ENCODE results near the gene IFI16. TPM values are rescaled to one million over a fixed set of nuclear protein-coding genes. Genes with fewer than 3 reads are reported as not detected.
"Not testable (repeated sequence)": the region's sequence is repeated elsewhere in the genome, so short reads cannot be mapped to it uniquely, and the experiment has no call there.

The IFI16 gene
- total RNA-seq, 4 donors from 2014 or later = 10.5 to 106 (median 24.9) TPM

DNA sequence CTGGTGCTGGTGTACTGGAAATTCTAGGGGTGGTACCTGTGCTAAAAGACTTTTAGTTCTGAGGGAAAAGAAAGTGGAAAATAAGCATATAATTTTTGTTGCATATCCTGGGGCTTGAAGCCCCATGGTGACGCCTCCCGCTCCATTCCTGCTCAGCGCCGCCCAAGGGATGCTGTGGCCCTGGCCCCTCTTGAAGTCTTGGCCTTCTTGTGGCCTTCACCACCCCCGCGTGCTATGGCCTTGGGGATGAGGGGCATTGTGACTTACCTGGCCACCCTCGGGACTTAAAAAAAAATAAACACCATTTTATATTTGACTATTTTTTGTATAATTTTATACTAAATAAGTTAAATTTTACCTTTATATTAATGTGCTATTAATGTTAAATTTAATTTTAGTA, 15.3 kb downstream of the IFI16 start:
- H3K4me3 ChIP-seq = no peak overlapping the region
- no peak overlapping the region for H3K27ac ChIP-seq
- peaks cover 0 to 19% (median 0%) of the 10 kb centered on the region in 3 donors for H3K36me3 ChIP-seq
- TF ChIP-seq, protein P1, sequence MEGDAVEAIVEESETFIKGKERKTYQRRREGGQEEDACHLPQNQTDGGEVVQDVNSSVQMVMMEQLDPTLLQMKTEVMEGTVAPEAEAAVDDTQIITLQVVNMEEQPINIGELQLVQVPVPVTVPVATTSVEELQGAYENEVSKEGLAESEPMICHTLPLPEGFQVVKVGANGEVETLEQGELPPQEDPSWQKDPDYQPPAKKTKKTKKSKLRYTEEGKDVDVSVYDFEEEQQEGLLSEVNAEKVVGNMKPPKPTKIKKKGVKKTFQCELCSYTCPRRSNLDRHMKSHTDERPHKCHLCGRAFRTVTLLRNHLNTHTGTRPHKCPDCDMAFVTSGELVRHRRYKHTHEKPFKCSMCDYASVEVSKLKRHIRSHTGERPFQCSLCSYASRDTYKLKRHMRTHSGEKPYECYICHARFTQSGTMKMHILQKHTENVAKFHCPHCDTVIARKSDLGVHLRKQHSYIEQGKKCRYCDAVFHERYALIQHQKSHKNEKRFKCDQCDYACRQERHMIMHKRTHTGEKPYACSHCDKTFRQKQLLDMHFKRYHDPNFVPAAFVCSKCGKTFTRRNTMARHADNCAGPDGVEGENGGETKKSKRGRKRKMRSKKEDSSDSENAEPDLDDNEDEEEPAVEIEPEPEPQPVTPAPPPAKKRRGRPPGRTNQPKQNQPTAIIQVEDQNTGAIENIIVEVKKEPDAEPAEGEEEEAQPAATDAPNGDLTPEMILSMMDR (IDR thresholded peaks at IDR 0.05) = no peak
- TF ChIP-seq POLR2A (IDR thresholded peaks at IDR 0.05) = no peak
- DNase-seq = no peak
- H3K27me3 ChIP-seq = no peaks in the 10 kb centered on the region
- H3K4me1 ChIP-seq = peaks cover 0 to 10% (median 0%) of the 10 kb centered on the region in 4 donors
- H3K9me3 ChIP-seq = no peaks in the 10 kb centered on the region

DNA sequence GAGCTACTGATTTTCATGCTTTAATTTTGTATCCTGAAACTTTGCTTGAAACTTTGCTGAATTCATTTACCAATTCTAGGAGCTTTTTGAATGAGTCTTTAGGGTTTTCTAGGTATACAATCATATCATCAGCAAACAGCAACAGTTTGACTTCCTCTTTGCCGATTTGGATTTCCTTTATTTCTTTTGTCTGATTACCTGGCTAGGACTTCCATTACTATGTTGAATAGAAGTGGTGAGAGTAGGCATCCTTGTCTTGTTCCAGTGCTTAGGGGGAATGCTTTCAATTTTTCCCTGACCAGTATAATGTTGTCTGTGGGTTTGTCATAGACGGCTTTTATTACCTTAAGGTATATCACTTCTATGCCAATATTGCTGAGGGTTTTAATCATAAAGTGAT, 17.1 kb downstream of the IFI16 start:
- not testable (repeated sequence) for DNase-seq, H3K27me3 ChIP-seq, H3K4me3 ChIP-seq, H3K9me3 ChIP-seq, H3K27ac ChIP-seq
- peaks cover 0 to 28% (median 0%) of the 10 kb centered on the region in 3 donors for H3K36me3 ChIP-seq
- H3K4me1 ChIP-seq = peaks cover 0 to 10% (median 0%) of the 10 kb centered on the region in 4 donors

DNA sequence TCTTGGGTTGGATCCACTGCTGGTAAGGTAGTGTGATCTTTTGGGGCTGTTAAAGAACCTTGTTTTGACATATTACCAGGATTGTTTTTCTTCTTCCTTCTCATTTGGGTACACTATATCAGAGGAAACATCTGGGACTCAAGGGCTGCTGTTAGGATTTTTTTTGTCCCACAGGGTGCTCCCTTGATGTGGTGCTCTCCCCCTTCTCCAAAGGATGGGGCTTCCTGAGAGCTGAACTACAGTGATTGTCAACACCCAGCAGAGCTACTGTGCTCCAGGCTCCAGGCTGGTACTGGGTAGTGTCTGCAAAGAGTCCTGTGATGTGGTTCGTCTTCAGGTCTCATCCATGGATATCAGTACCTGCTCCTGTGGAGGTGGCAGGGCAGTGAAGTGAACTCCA, 20.6 kb downstream of the IFI16 start:
- H3K9me3 ChIP-seq = no peaks in the 10 kb centered on the region
- no peak for DNase-seq
- H3K27ac ChIP-seq = no peak overlapping the region
- H3K4me1 ChIP-seq = peaks cover 0 to 10% (median 0%) of the 10 kb centered on the region in 4 donors
- no peaks in the 10 kb centered on the region for H3K27me3 ChIP-seq
- no peak for TF ChIP-seq POLR2A (IDR thresholded peaks at IDR 0.05)
- TF ChIP-seq, protein P1 (IDR thresholded peaks at IDR 0.05) = no peak
- peaks cover 0 to 58% (median 0%) of the 10 kb centered on the region in 3 donors for H3K36me3 ChIP-seq
- no peak overlapping the region for H3K4me3 ChIP-seq

DNA sequence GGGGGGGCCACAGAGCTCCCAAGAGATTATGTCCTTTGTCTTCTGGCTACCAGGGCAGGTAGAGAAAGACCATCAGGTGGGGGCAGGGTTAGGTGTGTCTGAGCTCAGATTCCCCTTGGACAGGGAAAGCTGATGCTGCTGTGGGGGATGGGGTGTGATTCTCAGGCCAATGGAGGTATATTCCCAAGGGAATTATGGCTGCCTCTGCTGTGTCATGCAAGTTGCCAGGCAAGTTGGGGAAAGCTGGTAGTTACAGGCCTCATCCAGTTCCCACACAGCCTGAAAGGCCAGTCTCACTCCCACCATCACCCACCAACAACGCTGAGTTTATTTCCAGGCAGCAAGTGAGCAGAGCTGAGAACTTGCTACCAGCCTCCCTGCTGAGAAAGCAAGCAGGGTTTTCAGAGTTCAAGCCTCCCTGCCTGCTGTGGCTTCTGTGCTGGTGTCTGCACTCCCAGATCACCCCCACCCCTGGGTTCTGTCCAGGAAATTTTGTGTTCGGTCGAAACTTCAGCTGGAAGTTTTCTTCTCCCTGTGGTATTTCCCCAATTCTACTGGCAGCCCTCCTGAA, 21.3 kb downstream of the IFI16 start:
- Histone ChIP-seq H3K9me3 (no peaks in the 10 kb centered on the region), H3K36me3 (peaks cover 0 to 64% (median 0%) of the 10 kb centered on the region in 3 donors), H3K27me3 (no peaks in the 10 kb centered on the region), H3K4me3 (no peak overlapping the region), H3K27ac (no peak overlapping the region), H3K4me1 (peaks cover 0 to 4% (median 0%) of the 10 kb centered on the region in 4 donors)
- no peak for DNase-seq
- no peak for TF ChIP-seq POLR2A (IDR thresholded peaks at IDR 0.05)
- TF ChIP-seq, protein P1 (IDR thresholded peaks at IDR 0.05) = no peak

DNA sequence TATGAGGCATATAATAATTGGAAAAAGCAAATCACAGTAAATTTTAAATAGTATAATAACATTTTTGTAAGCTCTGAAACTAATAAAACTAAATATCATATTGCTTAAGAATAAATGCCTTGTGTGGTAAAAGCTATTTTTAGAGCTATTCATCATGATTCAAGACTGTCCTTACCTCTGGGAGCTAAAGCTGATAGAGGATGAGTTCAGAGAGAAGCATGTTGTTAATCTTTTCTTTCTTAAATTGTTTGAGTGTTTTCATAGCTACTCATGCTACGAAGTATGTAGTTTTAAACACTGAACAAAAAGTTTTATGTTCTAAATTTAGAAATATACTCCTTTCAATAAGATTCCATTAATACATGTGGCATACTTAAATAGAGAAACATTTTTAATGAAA, 30.5 kb downstream of the IFI16 start:
- TF ChIP-seq POLR2A (IDR thresholded peaks at IDR 0.05) = no peak
- Histone ChIP-seq H3K36me3 (peaks cover 0 to 70% (median 0%) of the 10 kb centered on the region in 3 donors), H3K27ac (no peak overlapping the region), H3K4me1 (no peaks in the 10 kb centered on the region), H3K27me3 (no peaks in the 10 kb centered on the region), H3K9me3 (no peaks in the 10 kb centered on the region), H3K4me3 (no peak overlapping the region)
- DNase-seq = no peak

DNA sequence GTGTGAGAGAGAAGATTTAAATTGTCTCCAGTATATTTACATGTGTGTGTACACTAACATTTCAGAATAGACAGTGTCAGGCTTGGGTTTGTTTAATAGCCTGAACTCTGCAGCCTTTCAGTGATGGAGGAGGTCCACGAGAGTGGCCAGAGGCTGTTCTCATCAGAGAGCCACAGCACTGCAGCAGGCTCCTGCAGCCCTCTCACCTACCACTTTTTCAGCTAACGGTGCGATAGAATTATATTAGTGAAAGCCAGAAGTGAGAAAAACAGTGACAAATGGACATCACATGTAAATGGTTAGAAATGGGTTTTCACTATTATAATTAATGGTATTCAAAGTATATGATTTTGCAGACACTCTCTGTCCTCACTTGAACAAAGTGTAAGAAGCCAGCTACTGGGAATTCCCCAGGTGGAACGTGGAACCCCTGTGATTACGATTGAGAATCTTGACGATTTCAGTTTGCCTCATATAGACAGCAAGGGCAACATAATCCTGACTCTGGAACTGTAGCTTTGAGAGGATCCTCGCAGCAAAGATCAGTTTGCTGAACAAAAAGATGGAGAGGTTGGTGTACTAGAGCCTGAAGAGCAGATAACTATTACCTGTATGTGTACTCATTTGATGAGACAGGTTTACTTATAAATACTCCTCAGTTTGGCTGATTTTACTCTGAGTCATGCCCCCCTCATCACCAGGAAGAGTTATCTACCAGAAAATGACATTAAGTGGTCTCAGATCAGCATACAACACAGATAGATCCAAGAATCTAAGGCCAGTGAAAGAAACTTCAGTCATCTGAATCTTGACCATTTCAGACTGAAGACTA, 31.4 kb downstream of the IFI16 start:
- H3K27ac ChIP-seq = no peak overlapping the region
- DNase-seq = no peak
- H3K4me3 ChIP-seq = no peak overlapping the region
- H3K27me3 ChIP-seq = no peaks in the 10 kb centered on the region
- H3K4me1 ChIP-seq = no peaks in the 10 kb centered on the region
- H3K36me3 ChIP-seq = peaks cover 0 to 69% (median 0%) of the 10 kb centered on the region in 3 donors
- H3K9me3 ChIP-seq = no peaks in the 10 kb centered on the region
- no peak for TF ChIP-seq POLR2A (IDR thresholded peaks at IDR 0.05)
- TF ChIP-seq, protein P1 (IDR thresholded peaks at IDR 0.05) = no peak

DNA sequence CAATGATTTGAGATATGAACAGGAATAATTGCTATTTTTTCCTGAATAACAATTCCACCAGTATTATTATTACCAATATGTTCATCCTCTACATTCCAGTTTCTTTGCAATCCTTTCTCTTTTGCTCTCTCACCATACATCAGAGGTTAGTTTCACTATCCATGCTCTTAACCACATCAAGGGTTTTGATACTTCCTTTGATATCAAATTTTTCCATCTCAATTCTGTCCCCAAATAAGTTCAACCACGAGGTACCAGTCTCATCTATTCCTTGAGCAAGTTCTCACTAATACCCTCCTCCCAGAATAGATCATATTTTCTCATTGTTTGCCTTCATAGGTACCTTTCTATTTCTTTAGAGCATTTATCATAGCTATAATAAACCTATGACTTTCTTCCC, 36.8 kb downstream of the IFI16 start:
- H3K27me3 ChIP-seq, H3K4me1 ChIP-seq, H3K9me3 ChIP-seq, DNase-seq, H3K4me3 ChIP-seq, H3K27ac ChIP-seq: not testable (repeated sequence)
- H3K36me3 ChIP-seq = peaks cover 0 to 51% (median 0%) of the 10 kb centered on the region in 3 donors

Measured in Peyer's patch (tissue), 4 donors.